GM18526 (cell line): ENCODE data around the gene STAM.

ENCODE experiments used
- POLR2A ChIP-seq: IDR thresholded peaks from 3 replicates; pipeline ENCODE4 v1.6.1; 2011; ENCODE audit not compliant: insufficient read length; ENCODE audit errors: extremely low read depth

The STAM gene

DNA sequence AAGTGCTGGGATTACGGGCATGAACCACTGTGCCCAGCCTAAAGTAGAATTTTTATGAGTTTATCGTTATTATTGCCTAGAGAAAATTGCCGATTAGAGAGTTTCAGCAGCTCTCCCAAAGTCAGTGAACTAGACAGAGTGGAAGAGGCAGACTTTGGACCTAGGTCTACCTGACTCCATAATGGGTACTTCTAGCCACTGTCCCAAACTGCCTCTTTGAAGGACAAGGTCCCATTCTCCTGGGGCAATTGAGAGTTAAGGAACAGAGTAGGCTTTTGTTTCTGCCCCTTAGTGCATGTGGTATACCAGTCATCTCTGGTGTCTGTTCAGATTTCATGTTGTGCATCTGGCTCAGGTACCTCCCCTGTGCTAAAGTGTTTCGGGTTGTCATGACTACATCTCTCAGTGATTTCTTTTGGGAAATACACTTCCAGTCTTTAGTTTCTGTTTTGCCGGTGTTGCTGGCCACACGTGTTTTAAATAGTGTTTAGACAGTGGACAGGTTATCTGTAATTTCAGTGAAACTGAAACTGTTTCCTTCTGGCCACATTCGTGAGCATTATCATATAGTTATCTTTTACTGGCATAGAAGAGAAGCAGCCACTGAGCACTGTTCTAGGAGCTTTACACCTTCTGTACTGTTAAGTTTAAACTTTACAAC, 112.7 kb downstream of the STAM start:
- no peak for TF ChIP-seq POLR2A

DNA sequence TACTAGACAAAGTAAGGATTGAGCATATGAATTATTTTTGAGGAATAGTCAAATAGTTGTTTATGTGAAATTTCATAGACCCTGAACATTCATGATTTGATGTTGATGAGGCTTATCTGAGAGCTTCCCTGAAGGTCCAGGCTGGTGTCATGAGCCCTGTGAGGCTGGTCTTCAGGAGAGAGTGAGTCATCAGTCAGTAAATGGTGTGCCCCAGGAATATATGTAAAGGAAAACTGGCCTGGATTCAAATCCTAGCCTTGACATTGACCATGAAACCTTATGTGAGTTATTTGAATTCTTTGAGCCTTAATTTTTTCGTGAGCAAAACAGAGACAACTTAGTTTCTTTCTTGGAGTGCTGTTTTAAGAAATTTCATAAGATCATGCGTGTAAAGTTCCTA, 114.2 kb downstream of the STAM start:
- TF ChIP-seq POLR2A, result no peak

DNA sequence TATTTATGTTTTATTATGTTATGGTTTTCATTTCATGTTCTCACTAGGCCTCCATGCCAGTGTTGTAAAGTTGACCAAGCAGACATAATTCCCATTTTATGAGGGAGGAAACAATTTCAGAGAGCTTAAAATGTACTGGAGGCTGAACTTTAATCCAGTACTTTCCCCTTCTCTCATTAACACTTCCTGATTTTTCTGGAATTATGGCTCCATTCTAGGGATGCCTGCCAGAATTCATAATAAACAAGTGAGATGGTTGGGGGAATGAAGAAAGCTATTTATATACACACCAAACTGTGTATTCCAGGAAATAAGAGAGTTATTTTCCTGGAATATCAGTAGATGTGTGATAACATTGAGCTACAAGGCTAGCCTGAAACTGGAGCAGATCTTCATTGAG, 114.9 kb downstream of the STAM start:
- TF ChIP-seq POLR2A, result no peak

DNA sequence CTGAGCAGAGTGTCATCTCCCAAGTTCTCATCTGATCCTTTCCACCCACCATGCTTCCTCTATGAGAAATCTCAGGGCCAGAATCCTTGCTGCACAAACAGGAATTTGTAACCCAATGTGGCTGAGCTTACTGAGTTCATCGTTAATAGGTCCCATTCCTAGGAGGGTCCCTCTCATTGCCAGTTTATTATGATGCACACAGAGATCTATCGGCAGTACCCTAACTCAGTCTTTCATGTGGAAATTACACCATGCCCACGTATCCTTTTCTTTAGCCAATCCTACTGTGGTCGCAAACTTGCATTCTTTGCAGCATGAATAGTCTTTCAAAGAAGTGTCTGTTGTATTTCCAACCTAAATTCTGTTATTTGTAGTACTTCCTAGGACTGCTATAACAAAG, 120.2 kb downstream of the STAM start:
- TF ChIP-seq POLR2A, result no peak

DNA sequence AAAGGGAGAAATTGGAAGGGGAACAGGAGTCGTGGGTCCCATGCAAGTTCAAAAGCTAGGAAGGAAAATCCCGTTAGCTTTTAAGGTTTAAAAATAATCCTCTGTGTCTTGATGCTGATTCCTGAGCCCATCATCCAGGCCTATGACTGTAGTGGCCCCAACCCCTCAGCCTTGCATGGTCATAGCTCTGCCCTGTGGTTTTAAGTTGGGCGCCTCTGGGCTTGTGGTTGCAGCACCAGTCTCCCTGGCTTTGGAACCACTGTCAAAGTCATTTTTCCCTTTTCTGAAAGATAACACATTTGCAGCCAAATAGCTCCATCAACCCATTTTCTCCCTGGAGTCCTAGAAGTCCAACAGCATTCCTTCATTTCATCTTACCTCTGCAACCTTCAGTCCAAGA, 121.7 kb downstream of the STAM start:
- no peak for TF ChIP-seq POLR2A
